Measurements from ENCODE around the gene CHD6.

Gene CHD6

GRCh38 chr20:41506192-41506915, 111.8 kb downstream of the CHD6 start:
- no peak for TF ChIP-seq ZNF274 (IDR thresholded peaks at IDR 0.05; ENCODE audit: low read depth, low read length)
- H3K4me3 ChIP-seq (ENCODE audit: low read length) = no peak overlapping the region

DNA sequence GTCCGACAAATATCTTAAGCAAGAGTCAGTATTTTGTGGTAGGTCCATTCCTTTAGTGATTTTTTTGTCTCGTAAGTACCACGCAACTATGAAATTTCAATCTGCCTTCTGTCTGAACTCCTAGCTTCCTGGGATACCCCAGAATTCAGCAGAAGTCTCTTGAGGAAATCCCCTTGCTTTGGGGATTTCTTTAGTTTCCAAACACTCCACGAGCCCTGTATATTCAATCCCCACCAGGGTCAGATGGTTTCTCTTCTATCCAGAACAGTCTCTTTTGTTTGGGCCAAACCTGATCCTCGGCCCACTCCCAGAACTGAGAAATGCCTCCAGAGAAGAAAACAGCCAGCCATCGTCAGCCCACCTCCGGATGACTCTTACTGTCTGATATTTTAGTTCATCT, 113.0 kb downstream of the CHD6 start:
- no peak for TF ChIP-seq ZNF274 (IDR thresholded peaks at IDR 0.05; ENCODE audit: low read depth, low read length)
- no peak overlapping the region for H3K4me3 ChIP-seq (ENCODE audit: low read length)

DNA sequence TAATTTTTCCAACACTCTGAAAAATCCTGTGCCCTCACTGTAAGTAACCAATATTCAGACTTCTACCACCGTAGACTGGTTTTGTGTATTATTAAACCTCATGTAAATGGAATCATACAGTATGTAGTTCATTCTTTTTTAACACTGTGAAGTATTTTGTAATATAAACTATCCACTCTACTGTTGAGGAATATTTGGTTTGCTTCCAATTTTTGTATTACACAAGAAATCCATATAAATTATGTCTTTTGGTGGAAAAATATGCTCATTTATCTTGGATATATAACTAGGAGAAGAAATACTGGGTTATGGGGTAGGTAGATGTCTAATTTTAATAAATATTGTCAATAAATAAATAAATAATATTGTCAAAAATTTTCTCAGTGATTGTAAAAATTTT, 116.8 kb downstream of the CHD6 start:
- no peak for TF ChIP-seq ZNF274 (IDR thresholded peaks at IDR 0.05; ENCODE audit: low read depth, low read length)

GRCh38 chr20:41499961-41500725, 118.0 kb downstream of the CHD6 start:
- H3K4me3 ChIP-seq (ENCODE audit: low read length) = no peak overlapping the region
- TF ChIP-seq ZNF274 (IDR thresholded peaks at IDR 0.05; ENCODE audit: low read depth, low read length) = no peak

More for the DNA sequence above, 116.8 kb downstream of the CHD6 start:
- H3K4me3 ChIP-seq (ENCODE audit: low read length) = no peak overlapping the region

GRCh38 chr20:41499064-41499463, 119.1 kb downstream of the CHD6 start:
- H3K4me3 ChIP-seq (ENCODE audit: low read length) = no peak overlapping the region
- TF ChIP-seq ZNF274 (IDR thresholded peaks at IDR 0.05; ENCODE audit: low read depth, low read length) = no peak

- H3K4me3 ChIP-seq (ENCODE audit: low read length) = no peak overlapping the region
- TF ChIP-seq ZNF274 (IDR thresholded peaks at IDR 0.05; ENCODE audit: low read depth, low read length) = no peak
Observed at GRCh38 chr20:41497186-41497895, 120.8 kb downstream of the CHD6 start.

GRCh38 chr20:41494451-41494850, 123.7 kb downstream of the CHD6 start:
- no peak overlapping the region for H3K4me3 ChIP-seq (ENCODE audit: low read length)
- no peak for TF ChIP-seq ZNF274 (IDR thresholded peaks at IDR 0.05; ENCODE audit: low read depth, low read length)

DNA sequence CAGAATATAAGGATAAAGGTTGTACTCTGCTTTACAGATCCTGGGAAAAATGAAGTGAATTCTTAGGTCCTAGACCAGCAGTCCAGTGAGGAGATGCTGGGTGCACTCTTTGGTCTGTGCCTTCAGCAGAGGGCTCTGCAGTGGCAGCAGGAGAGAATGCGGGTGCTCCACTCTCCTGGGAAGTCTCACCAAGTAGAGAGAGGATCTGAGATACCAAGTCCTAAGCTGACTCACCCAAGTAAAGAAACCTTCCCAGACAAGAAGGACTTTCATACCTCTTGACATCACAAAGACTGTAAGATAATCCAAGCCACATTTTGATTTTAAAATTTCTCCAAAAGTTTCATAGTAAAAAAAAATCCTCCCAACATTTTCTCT, 134.6 kb downstream of the CHD6 start:
- TF ChIP-seq ZNF274 (IDR thresholded peaks at IDR 0.05; ENCODE audit: low read depth, low read length) = no peak
- H3K4me3 ChIP-seq (ENCODE audit: low read length) = no peak overlapping the region

DNA sequence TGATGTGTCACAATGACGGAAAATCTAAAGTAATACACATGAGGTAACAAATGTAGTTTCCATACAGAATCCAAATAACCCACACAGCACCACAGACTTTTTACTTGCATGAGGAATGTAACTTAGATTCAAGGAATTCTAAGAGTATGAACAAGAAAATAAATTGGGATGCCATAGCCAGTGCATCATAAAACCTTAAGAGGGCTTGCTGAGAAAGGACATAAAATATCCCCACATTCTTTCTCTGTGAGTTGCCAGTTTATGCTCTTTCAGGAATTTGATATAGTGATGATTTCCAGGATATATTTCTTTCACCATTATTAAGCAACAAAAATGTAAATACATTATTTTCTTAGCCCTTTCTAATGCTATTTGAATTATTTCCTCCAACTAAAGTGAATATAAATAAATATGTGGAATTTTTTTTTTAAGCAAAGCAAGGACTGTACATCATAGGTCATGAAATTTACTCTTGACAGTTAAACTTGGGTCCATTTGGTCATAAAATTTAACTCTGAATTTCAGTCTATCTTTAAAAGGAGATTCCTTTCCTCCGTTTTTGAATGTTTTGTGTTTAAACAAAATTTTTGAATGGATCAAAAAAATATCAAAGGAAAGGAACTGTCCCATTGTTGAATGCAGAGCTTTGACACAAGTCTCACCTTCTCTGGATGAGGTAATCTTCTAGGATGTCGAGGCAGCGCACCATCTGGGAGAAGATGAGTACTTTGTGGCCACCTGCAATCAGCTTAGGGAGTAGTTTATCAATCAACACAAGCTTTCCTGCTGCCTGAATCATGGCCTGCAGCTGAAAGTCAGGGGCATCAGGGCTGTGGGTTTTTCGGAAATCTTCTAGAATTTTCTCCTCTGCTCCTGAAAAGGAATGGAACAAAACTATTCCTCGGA, 135.3 kb downstream of the CHD6 start:
- TF ChIP-seq ZNF274 (IDR thresholded peaks at IDR 0.05; ENCODE audit: low read depth, low read length) = no peak
- H3K4me3 ChIP-seq (ENCODE audit: low read length) = no peak overlapping the region

DNA sequence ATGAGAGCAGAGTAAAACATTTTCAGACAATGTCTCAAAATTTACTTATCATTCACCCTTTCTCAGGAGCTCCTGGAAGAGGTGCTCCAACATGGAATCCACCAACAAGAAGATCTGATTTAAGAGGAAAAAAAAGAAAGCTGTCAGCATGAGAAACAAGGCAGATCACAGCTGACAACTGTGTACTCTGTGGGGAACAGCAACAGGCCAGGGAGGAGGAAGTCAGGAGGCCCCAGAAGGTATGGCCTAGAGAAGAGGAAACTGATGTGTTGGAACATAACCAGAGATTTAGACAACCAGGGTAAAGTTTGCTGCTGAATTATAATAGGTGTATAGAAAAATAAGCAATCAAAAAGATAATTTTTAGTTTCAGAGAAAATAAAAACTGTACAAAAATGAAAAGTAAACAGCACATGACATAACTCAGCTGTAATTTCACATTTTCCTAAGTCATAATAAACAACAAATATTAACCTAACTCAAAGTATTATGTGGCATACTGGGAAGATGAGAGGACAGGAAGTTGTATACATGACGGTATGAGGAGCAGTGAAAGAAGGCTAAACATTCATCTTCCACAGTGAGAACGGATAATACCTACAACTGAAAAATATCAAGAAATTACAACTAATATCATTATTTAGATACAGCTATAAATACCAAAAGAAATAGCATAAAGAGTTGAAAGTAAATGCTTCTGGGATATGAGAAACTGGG, 138.0 kb downstream of the CHD6 start:
- TF ChIP-seq ZNF274 (IDR thresholded peaks at IDR 0.05; ENCODE audit: low read depth, low read length) = no peak

GRCh38 chr20:41479113-41479512, 139.1 kb downstream of the CHD6 start:
- H3K4me3 ChIP-seq (ENCODE audit: low read length) = no peak overlapping the region
- no peak for TF ChIP-seq ZNF274 (IDR thresholded peaks at IDR 0.05; ENCODE audit: low read depth, low read length)

More for the DNA sequence above, 138.0 kb downstream of the CHD6 start:
- no peak overlapping the region for H3K4me3 ChIP-seq (ENCODE audit: low read length)

DNA sequence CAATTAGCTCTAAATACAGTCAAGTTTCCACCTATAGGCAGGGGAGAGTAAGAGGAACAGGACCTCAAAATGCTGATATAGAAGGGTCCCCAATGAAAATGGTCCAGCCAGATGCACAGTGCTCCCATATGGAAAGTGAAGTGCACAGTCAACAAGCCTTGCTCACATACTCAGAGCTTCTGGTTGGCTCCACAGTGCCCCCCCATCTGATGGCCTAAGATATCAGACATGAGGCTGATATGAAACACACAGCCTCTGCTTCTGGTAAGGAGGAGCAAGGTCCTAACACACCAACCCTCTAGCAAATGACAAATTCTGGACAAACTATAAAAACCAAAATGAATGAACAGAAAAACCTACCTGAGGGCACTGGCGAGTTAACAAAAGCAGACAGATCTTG, 140.2 kb downstream of the CHD6 start:
- H3K4me3 ChIP-seq (ENCODE audit: low read length) = no peak overlapping the region
- TF ChIP-seq ZNF274 (IDR thresholded peaks at IDR 0.05; ENCODE audit: low read depth, low read length) = no peak

DNA sequence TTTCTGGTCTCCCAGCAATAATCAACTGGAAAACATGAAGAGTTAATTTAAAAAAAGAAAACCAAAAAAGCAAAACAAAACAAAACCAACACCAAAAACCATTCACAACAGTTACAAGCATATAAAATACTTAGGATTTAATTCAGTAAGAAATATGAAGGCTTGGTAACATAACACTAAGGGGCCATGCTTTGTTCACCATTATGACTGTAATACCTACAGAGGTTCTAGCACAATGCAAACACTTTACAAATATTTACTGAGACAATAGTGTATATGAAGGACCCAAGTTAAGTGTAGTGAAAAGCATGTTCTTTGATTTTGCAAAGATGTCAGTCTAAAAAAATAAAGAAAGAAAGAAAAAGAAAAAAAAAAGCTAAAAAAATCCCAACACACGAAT, 141.7 kb downstream of the CHD6 start:
- TF ChIP-seq ZNF274 (IDR thresholded peaks at IDR 0.05; ENCODE audit: low read depth, low read length) = no peak
- H3K4me3 ChIP-seq (ENCODE audit: low read length) = no peak overlapping the region

Data from GM08714 (cell line).